ENCODE measurements around the gene ZNF777. TPM values are rescaled to one million over a fixed set of nuclear protein-coding genes. Genes with fewer than 3 reads are reported as not detected.

ZNF777 gene
- total RNA-seq, 1 experiment from 2014 or later, result 15.6 TPM

DNA sequence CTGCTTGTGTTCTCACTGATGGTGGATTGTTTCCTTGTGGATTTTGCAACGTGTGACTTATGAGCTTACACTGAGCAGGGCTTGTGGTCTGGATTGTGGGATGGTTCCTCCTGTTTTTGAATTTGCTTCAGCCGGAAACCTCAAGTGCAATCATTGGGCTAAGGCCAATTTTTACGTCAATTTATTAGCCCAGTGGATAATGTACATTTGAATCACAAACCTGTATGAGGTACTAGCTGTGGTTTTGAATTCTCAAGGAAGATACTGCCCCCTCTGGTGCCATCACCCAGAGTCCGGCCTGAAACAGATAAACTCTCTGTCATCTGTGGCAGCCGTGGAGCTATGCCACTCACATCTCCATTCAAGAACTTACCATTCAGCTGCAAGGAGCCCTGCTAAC, 7.3 kb upstream of the ZNF777 start:
- H3T11ph ChIP-seq (ENCODE audit: low read length), result no peak overlapping the region
- no peak overlapping the region for H3K14ac ChIP-seq (ENCODE audit: insufficient read depth, low read length)
- H3K9me3 ChIP-seq (ENCODE audit: control insufficient read depth, low read depth, low read length), result no peaks in the 10 kb centered on the region
- H3K27me3 ChIP-seq (ENCODE audit: insufficient read depth, low read length), result no peaks in the 10 kb centered on the region
- TF ChIP-seq, protein P1, sequence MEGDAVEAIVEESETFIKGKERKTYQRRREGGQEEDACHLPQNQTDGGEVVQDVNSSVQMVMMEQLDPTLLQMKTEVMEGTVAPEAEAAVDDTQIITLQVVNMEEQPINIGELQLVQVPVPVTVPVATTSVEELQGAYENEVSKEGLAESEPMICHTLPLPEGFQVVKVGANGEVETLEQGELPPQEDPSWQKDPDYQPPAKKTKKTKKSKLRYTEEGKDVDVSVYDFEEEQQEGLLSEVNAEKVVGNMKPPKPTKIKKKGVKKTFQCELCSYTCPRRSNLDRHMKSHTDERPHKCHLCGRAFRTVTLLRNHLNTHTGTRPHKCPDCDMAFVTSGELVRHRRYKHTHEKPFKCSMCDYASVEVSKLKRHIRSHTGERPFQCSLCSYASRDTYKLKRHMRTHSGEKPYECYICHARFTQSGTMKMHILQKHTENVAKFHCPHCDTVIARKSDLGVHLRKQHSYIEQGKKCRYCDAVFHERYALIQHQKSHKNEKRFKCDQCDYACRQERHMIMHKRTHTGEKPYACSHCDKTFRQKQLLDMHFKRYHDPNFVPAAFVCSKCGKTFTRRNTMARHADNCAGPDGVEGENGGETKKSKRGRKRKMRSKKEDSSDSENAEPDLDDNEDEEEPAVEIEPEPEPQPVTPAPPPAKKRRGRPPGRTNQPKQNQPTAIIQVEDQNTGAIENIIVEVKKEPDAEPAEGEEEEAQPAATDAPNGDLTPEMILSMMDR (conservative IDR thresholded peaks at IDR 0.05), result peak; percentile 30; the same call in 2 of the 3 replicates
- H3K56ac ChIP-seq (ENCODE audit: insufficient read length, low read depth, low read length), result no peak overlapping the region
- no peak overlapping the region for H4K91ac ChIP-seq (ENCODE audit: insufficient read length, low read depth, low read length)
- H3K4ac ChIP-seq (ENCODE audit: low read depth, low read length), result no peak overlapping the region
- no peak overlapping the region for H2AFZ ChIP-seq (ENCODE audit: low read length)
- no peaks in the 10 kb centered on the region for H3K79me2 ChIP-seq (ENCODE audit: insufficient read depth, low read length)
- H2BK15ac ChIP-seq (ENCODE audit: low read depth, low read length), result no peak overlapping the region
- Mint-ChIP-seq H3K27me3 (ENCODE audit: low read depth) (peaks cover 9% of the 10 kb centered on the region), H3K4me3 (no peak overlapping the region), H3K27ac (no peak overlapping the region), H3K36me3 (ENCODE audit: insufficient read depth in 1 of 3, low read depth in 3 of 3) (peaks cover 13 to 39% (median 31%) of the 10 kb centered on the region in 3 experiments; a peak in 6 of 7 replicates), H3K9me3 (peaks cover 11 to 33% of the 10 kb centered on the region in 2 experiments), H3K4me1 (peaks cover 0 to 8% of the 10 kb centered on the region in 2 experiments; a peak in 3 of 4 replicates)
- H4K8ac ChIP-seq (replicated peaks; ENCODE audit: insufficient read length, low read depth, low read length), result no peak overlapping the region
- H2BK5ac ChIP-seq (ENCODE audit: insufficient read length, low read length), result no peak overlapping the region
- H2AK5ac ChIP-seq (ENCODE audit: insufficient read length, low read length), result no peak overlapping the region
- no peak overlapping the region for H3K18ac ChIP-seq (ENCODE audit: insufficient read length, low read depth, low read length)
- H4K5ac ChIP-seq (ENCODE audit: insufficient read length, low read depth, low read length), result no peak overlapping the region
- H3K79me1 ChIP-seq (ENCODE audit: insufficient read depth, low read depth, low read length, poor library complexity, severe bottlenecking), result no peaks in the 10 kb centered on the region
- H4K20me1 ChIP-seq (ENCODE audit: control insufficient read depth, insufficient read depth, insufficient read length), result no peaks in the 10 kb centered on the region
- no CpG with 5 or more reads among the region's 5 CpGs for WGBS (ENCODE audit: extremely low coverage, insufficient read length, low lambda C conversion rate)
- no peak for DNase-seq
- H3K27ac ChIP-seq (ENCODE audit: insufficient read length, low read depth, low read length), result no peak overlapping the region
- no peak overlapping the region for H3K4me2 ChIP-seq (ENCODE audit: insufficient read depth, insufficient read length, low read length)
- no peaks in the 10 kb centered on the region for H3K23me2 ChIP-seq (ENCODE audit: insufficient read length, low read depth, low read length, poor library complexity, severe bottlenecking)
- no peak overlapping the region for H2BK120ac ChIP-seq (ENCODE audit: low read depth, low read length, poor library complexity, severe bottlenecking)
- no peak overlapping the region for H3K23ac ChIP-seq (ENCODE audit: insufficient read length, low read depth, low read length)
- H3K9ac ChIP-seq (ENCODE audit: extremely low read depth, insufficient read length, low read length), result no peak overlapping the region
- H2BK12ac ChIP-seq (ENCODE audit: insufficient read length, low read depth, low read length), result no peak overlapping the region
- no peak overlapping the region for H2BK20ac ChIP-seq (ENCODE audit: low read depth, low read length, poor library complexity, severe bottlenecking)
- H3K4me1 ChIP-seq (ENCODE audit: insufficient read depth, low read length), result no peaks in the 10 kb centered on the region

Measured in H9 (cell line).